ENCODE measurements around the gene C16orf86.

DNA sequence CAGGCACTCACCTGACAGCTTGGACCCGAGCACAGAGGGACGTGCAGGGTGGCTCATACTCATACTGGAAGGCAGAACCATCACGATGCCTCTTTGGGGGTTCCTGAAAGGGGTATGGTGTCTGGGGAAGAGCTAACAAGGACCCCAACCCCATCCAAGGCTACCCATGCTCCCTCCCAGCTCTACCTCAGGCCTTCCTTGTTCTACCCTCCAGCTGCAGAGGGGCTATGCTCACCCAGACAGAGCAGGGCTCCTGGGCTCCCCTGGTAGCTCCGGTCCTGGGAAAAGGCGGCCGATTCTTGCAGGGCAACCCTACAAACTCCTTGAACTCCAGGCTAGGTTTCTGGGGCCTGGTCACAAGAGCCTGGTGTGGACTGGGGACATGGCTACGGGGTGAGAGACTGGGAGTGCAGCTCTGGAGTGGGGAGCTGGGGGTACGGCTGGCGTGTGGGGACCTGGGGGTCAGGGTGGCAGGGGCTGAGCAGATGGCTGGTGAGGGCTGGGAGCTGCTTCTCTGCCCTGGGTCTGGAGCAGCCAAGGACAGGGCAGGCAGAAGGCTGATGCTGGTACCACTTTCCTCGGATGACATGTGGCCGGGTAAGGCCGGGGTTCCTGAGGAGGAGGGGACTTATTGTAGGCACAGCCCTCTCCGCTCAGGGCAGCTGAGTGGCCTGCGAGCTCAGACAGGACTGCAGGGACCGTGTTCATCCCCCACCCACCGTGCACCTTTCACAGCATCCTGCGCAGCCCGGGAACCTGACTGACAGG, 8.7 kb upstream of the C16orf86 start:
- no peak for TF ChIP-seq TAF1 (IDR thresholded peaks at IDR 0.05; ENCODE audit: borderline replicate concordance, insufficient read depth, low read length)
- TF ChIP-seq POLR2AphosphoS5 (IDR thresholded peaks at IDR 0.05; ENCODE audit: low read depth, low read length): no peak
- TF ChIP-seq FOXP2 (optimal IDR thresholded peaks at IDR 0.05; ENCODE audit: borderline replicate concordance, extremely low read depth, extremely low read length, insufficient read depth): no peak

All from PFSK-1 (cell line).